B cell (primary cell): ENCODE measurements around the gene ZNF775.

Source experiments
- CTCF ChIP-seq: fragments of 200-600 bp; IDR thresholded peaks from one replicate; pipeline ENCODE4 v1.8.0; 2022; ENCODE audit warnings: antibody characterized with exemption, mild to moderate bottlenecking
- EZH2 ChIP-seq: IDR thresholded peaks from 2 replicates; pipeline ENCODE4 v1.6.1; 2012; ENCODE audit warnings: borderline replicate concordance, low read depth, mild to moderate bottlenecking, moderate library complexity, low read length; ENCODE audit not compliant: insufficient read depth, poor library complexity, severe bottlenecking

GRCh38 chr7:150377196-150377595 is 1.9 kb upstream of the ZNF775 start:
- TF ChIP-seq EZH2 (no peak), CTCF (no peak)
